Left kidney (tissue), 2 donors: Measurements from ENCODE around the gene HNF1A. TPM values are rescaled to one million over a fixed set of nuclear protein-coding genes. Genes with fewer than 3 reads are reported as not detected.

ENCODE experiments used
- DNase-seq: peaks from one replicate; pipeline ENCODE4 v3.0.0-alpha.2; 2013
- polyA plus RNA-seq: library from polyadenylated mRNA; unstranded; fragments of 120-200 nt; gene quantifications from one replicate; pipeline ENCODE4 v1.2.1, GENCODE V29; 2013; ENCODE audit not compliant: insufficient read length

The HNF1A gene
- polyA plus RNA-seq, 1 donor, result 14.5 TPM

GRCh38 chr12:120988658-120989057 is 10.3 kb downstream of the HNF1A start:
- DNase-seq, result no peak

- DNase-seq, result no peak
Measured at GRCh38 chr12:120989687-120990086, 11.3 kb downstream of the HNF1A start.

- DNase-seq, result no peak
Measured at GRCh38 chr12:120990487-120991055, 12.2 kb downstream of the HNF1A start.

GRCh38 chr12:120991965-120992364 is 13.6 kb downstream of the HNF1A start:
- no peak for DNase-seq

- DNase-seq, result no peak
Measured at GRCh38 chr12:120992989-120993388, 14.6 kb downstream of the HNF1A start.

- DNase-seq, result no peak
Measured at GRCh38 chr12:120993496-120993895, 15.2 kb downstream of the HNF1A start.

GRCh38 chr12:120994059-120994458 is 15.7 kb downstream of the HNF1A start:
- no peak for DNase-seq

GRCh38 chr12:120994589-120995337 is 16.4 kb downstream of the HNF1A start:
- DNase-seq, result no peak

GRCh38 chr12:120996133-120996746 is 17.9 kb downstream of the HNF1A start:
- no peak for DNase-seq

- no peak for DNase-seq
Measured at GRCh38 chr12:120997448-120997847, 19.1 kb downstream of the HNF1A start.

- DNase-seq, result no peak
Measured at GRCh38 chr12:120998435-120998834, 20.1 kb downstream of the HNF1A start.

GRCh38 chr12:120999191-121000120 is 21.1 kb downstream of the HNF1A start:
- DNase-seq, result no peak

- no peak for DNase-seq
Measured at GRCh38 chr12:121000530-121000929, 22.2 kb downstream of the HNF1A start.

- no peak for DNase-seq
Measured at GRCh38 chr12:121001060-121001459, 22.7 kb downstream of the HNF1A start.

GRCh38 chr12:121001841-121002483 is 23.6 kb downstream of the HNF1A start:
- DNase-seq, result no peak

GRCh38 chr12:121003650-121004049 is 25.3 kb downstream of the HNF1A start:
- no peak for DNase-seq

GRCh38 chr12:121004253-121004815 is 26.0 kb downstream of the HNF1A start:
- no peak for DNase-seq

- no peak for DNase-seq
Measured at GRCh38 chr12:121005346-121005815, 27.0 kb downstream of the HNF1A start.

GRCh38 chr12:121008347-121009098 is 30.2 kb downstream of the HNF1A start:
- no peak for DNase-seq

- DNase-seq, result peak; percentile 40
Measured at GRCh38 chr12:121009741-121010140, 31.4 kb downstream of the HNF1A start.

GRCh38 chr12:121010860-121011259 is 32.5 kb downstream of the HNF1A start:
- no peak for DNase-seq
